HL-60 (cell line): Measurements from ENCODE around the gene EIF5.
A peak's percentile ranks its signal among the peaks of the same experiment; 100 is the strongest.

Source experiments
- DNase-seq, 2 experiments: peaks; one replicate each; pipeline ENCODE4 v3.0.0-alpha.2; 2010 to 2020; ENCODE audit warnings: low read depth in 1 of 2, low spot score in 1 of 2
- H3K27ac ChIP-seq: fragments of 250-450 bp; sonication (Bioruptor Pico); replicated peaks from 2 replicates; pipeline ENCODE4 v1.5.1; 2020; ENCODE audit warnings: mild to moderate bottlenecking, moderate library complexity
- H3K27me3 ChIP-seq: fragments of 250-450 bp; sonication (Bioruptor Pico); 2 replicates; pipeline ENCODE4 v1.5.1; 2021; ENCODE audit warnings: mild to moderate bottlenecking, moderate library complexity; ENCODE audit not compliant: insufficient read depth, poor library complexity, severe bottlenecking
- H3K4me3 ChIP-seq: replicated peaks from 2 replicates; pipeline ENCODE4 v1.5.1; 2011; ENCODE audit warnings: mild to moderate bottlenecking, control low read depth, low read length; ENCODE audit not compliant: insufficient read depth
- GABPA ChIP-seq: IDR thresholded peaks from 2 replicates; pipeline ENCODE4 v1.6.1; 2012; ENCODE audit warnings: low read depth
- POLR2AphosphoS5 ChIP-seq: IDR thresholded peaks from 2 replicates; pipeline ENCODE4 v1.6.1; 2012; ENCODE audit warnings: low read depth
- SPI1 ChIP-seq: IDR thresholded peaks from 2 replicates; pipeline ENCODE4 v1.6.1; 2012; ENCODE audit warnings: low read depth, mild to moderate bottlenecking, borderline replicate concordance
- TF ChIP-seq, protein P1 (sequence below): IDR thresholded peaks from one replicate; pipeline ENCODE4 v1.5.1; 2011; ENCODE audit warnings: low read length, control low read depth, inconsistent platforms; ENCODE audit not compliant: insufficient read depth
- TF ChIP-seq, protein P2 (sequence below): IDR thresholded peaks from 2 replicates; pipeline ENCODE4 v1.6.1; 2012; ENCODE audit warnings: low read depth; ENCODE audit not compliant: insufficient replicate concordance

The EIF5 gene

DNA sequence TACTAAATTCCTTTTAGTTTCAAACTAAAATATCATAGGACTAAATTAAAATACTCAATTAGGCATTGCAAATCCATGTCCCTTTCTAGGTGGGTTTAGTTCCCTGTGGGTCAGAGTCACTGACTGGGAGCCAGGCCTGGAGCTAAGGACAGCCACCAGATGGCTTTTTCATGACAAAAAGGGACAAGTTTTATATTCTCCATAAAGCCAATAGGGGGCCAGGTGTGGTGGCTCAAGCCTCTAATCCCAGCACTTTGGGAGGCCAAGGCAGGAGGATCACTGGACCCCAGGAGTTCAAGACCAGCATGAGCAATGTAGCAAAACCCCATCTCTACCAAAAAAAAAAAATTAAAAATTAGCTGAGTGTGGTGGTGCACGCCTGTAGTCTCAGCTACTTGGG is 35.4 kb upstream of the EIF5 start:
- TF ChIP-seq POLR2AphosphoS5 (no peak), SPI1 (no peak), GABPA (no peak)
- TF ChIP-seq, protein P1, sequence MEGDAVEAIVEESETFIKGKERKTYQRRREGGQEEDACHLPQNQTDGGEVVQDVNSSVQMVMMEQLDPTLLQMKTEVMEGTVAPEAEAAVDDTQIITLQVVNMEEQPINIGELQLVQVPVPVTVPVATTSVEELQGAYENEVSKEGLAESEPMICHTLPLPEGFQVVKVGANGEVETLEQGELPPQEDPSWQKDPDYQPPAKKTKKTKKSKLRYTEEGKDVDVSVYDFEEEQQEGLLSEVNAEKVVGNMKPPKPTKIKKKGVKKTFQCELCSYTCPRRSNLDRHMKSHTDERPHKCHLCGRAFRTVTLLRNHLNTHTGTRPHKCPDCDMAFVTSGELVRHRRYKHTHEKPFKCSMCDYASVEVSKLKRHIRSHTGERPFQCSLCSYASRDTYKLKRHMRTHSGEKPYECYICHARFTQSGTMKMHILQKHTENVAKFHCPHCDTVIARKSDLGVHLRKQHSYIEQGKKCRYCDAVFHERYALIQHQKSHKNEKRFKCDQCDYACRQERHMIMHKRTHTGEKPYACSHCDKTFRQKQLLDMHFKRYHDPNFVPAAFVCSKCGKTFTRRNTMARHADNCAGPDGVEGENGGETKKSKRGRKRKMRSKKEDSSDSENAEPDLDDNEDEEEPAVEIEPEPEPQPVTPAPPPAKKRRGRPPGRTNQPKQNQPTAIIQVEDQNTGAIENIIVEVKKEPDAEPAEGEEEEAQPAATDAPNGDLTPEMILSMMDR = no peak
- TF ChIP-seq, protein P2, sequence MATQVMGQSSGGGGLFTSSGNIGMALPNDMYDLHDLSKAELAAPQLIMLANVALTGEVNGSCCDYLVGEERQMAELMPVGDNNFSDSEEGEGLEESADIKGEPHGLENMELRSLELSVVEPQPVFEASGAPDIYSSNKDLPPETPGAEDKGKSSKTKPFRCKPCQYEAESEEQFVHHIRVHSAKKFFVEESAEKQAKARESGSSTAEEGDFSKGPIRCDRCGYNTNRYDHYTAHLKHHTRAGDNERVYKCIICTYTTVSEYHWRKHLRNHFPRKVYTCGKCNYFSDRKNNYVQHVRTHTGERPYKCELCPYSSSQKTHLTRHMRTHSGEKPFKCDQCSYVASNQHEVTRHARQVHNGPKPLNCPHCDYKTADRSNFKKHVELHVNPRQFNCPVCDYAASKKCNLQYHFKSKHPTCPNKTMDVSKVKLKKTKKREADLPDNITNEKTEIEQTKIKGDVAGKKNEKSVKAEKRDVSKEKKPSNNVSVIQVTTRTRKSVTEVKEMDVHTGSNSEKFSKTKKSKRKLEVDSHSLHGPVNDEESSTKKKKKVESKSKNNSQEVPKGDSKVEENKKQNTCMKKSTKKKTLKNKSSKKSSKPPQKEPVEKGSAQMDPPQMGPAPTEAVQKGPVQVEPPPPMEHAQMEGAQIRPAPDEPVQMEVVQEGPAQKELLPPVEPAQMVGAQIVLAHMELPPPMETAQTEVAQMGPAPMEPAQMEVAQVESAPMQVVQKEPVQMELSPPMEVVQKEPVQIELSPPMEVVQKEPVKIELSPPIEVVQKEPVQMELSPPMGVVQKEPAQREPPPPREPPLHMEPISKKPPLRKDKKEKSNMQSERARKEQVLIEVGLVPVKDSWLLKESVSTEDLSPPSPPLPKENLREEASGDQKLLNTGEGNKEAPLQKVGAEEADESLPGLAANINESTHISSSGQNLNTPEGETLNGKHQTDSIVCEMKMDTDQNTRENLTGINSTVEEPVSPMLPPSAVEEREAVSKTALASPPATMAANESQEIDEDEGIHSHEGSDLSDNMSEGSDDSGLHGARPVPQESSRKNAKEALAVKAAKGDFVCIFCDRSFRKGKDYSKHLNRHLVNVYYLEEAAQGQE = no peak
- H3K27me3 ChIP-seq = no peaks in the 10 kb centered on the region
- H3K4me3 ChIP-seq = no peak overlapping the region
- no peak for DNase-seq
- no peak overlapping the region for H3K27ac ChIP-seq

DNA sequence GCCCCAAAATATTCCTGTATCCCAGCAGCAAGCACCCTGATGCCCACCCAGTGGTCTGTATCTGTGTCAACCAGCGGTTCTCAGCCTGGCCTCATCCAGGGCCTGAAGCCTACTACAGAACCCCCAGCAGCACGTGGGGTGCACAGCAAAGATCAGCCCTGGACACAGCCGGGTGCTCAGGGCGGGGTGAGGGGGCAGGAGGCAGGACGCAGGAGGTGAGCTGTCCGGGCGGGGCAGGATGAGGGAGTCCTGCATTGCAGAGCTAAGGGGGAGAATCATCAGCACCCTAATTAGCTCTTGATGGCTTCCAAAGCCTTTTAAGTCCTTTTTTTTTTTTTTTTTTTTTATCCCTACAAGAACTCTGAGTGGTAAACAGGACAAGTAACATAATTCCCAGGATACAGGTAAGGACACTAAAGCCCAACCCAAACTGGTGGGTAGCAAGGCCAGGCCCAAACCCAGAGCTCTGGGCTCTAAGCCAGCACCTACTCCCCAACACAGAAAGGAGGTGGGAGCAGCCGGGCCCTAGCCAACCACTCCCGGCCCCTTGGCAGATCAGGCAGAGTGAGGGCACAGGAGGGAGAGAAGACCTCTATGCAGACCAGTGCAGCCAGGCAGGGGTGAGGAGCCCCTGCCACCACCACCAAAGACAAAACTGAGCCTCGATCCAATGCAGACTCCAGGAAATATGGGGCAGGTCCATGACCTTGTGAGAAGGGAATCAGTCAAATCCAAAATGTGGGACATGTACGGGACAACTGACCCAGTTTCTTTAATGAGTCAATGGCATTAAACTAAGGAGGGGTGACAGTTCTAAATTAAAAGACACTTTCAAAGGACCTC is 32.3 kb upstream of the EIF5 start:
- H3K27me3 ChIP-seq = no peaks in the 10 kb centered on the region
- no peak overlapping the region for H3K4me3 ChIP-seq
- TF ChIP-seq SPI1 = no peak
- TF ChIP-seq GABPA = no peak
- TF ChIP-seq, protein P2 = no peak
- no peak for TF ChIP-seq POLR2AphosphoS5
- TF ChIP-seq, protein P1 = no peak
- H3K27ac ChIP-seq = no peak overlapping the region
- DNase-seq = no peak

DNA sequence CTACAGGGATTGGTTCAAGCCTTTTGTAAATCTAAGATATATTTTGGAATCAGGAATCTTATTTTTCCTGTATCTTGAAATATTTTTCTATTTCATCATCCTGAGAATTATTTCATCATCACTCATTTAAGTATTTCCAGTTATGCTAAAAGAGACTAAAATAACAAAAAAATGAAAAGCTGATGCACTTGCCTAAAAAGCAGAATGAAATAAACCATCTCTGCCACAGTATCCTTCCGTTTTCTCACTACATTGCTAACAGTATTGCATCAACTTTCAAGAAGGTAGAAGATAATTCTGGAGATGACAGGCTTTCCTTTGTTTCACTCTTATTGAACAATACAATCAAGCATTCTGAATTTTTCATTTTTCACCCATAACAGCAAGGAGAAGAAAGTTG is 31.1 kb upstream of the EIF5 start:
- no peak for DNase-seq
- Histone ChIP-seq H3K4me3 (no peak overlapping the region), H3K27ac (peak overlapping the region; percentile 10), H3K27me3 (no peaks in the 10 kb centered on the region)
- no peak for TF ChIP-seq SPI1
- TF ChIP-seq, protein P2 = no peak
- TF ChIP-seq GABPA = no peak
- TF ChIP-seq POLR2AphosphoS5 = no peak
- TF ChIP-seq, protein P1 = no peak
